K562 (cell line): ENCODE results near the gene CHRNE. TPM values are rescaled to one million over a fixed set of nuclear protein-coding genes. Genes with fewer than 3 reads are reported as not detected.

Experiments used
- CBX2 ChIP-seq: fragments of 200-600 bp; sonication (generic); IDR thresholded peaks from one replicate; pipeline ENCODE4 v1.6.1; 2012; ENCODE audit warnings: mild to moderate bottlenecking, low read length, inconsistent platforms; ENCODE audit not compliant: insufficient read depth, poor library complexity, severe bottlenecking
- CEBPB ChIP-seq: fragments of 450-650 bp; IDR thresholded peaks from 2 replicates; pipeline ENCODE4 v1.6.1; 2016; ENCODE audit warnings: missing genetic modification characterization, missing compliant biosample characterization
- CXXC5 ChIP-seq: fragments of 250-450 bp; sonication (Bioruptor Pico); IDR thresholded peaks from 2 replicates; pipeline ENCODE4 v1.8.0; 2022; ENCODE audit warnings: inconsistent platforms, mild to moderate bottlenecking, moderate library complexity
- EP400 ChIP-seq: fragments of 450-650 bp; IDR thresholded peaks from 2 replicates; pipeline ENCODE4 v1.6.1; 2017; ENCODE audit warnings: antibody characterized with exemption, mild to moderate bottlenecking, moderate library complexity
- GATA2 ChIP-seq: sonication (generic); formaldehyde crosslinking; IDR thresholded peaks from 2 replicates; pipeline ENCODE4 v1.4.0; 2020; ENCODE audit warnings: mild to moderate bottlenecking, missing genetic modification reagents
- HDAC1 ChIP-seq, 2 experiments: fragments of 450-650 bp; IDR thresholded peaks; 2 replicates each; pipeline ENCODE4 v1.6.1; 2016 to 2017; ENCODE audit warnings: inconsistent platforms in 1 of 2, mild to moderate bottlenecking in 1 of 2, moderate library complexity in 1 of 2
- HNRNPH1 ChIP-seq: fragments of 200-400 bp; formaldehyde crosslinking; optimal IDR thresholded peaks from 2 replicates; pipeline ENCODE3; 2017; ENCODE audit warnings: low read depth, mild to moderate bottlenecking, low read length, moderate library complexity
- MAZ ChIP-seq, 2 experiments: fragments of 450-650 bp in 1 of 2; sonication (generic) in 1 of 2; formaldehyde crosslinking; IDR thresholded peaks in 1 of 2; conservative IDR thresholded peaks in 1 of 2; 2 replicates each; pipeline versions ENCODE4 v1.4.0 to v1.5.0; 2020; ENCODE audit warnings: mild to moderate bottlenecking in 1 of 2, missing genetic modification reagents in 1 of 2
- MEIS2 ChIP-seq: fragments of 450-650 bp; IDR thresholded peaks from 2 replicates; pipeline ENCODE4 v1.6.1; 2014; ENCODE audit warnings: mild to moderate bottlenecking; ENCODE audit not compliant: partially characterized antibody
- TGIF2 ChIP-seq: sonication (generic); formaldehyde crosslinking; IDR thresholded peaks from 2 replicates; pipeline ENCODE4 v1.8.1; 2022; ENCODE audit warnings: mild to moderate bottlenecking, missing genetic modification reagents, moderate library complexity
- YY1 ChIP-seq, 3 experiments: IDR thresholded peaks; 2 replicates each; pipeline ENCODE4 v1.6.1; 2011; ENCODE audit warnings: low read length in 2 of 3, mild to moderate bottlenecking in 2 of 3, moderate library complexity in 2 of 3, borderline replicate concordance in 1 of 3, control low read depth in 1 of 3, low read depth in 1 of 3; ENCODE audit not compliant: insufficient read depth in 3 of 3, insufficient replicate concordance in 2 of 3, control insufficient read depth in 1 of 3, insufficient read length in 1 of 3; ENCODE audit errors: extremely low read depth in 1 of 3
- ZBED1 ChIP-seq: IDR thresholded peaks from 2 replicates; pipeline ENCODE4 v1.6.1; 2014
- ZBTB7A ChIP-seq: IDR thresholded peaks from 2 replicates; pipeline ENCODE4 v1.6.1; 2011; ENCODE audit warnings: low read depth, mild to moderate bottlenecking, low read length, moderate library complexity, borderline replicate concordance; ENCODE audit not compliant: control insufficient read depth
- polyA plus RNA-seq, 8 experiments: library from polyadenylated mRNA; depleted of rRNA in 4 of 8; stranded (reverse) in 5 of 8; unstranded in 3 of 8; fragments of >200 nt; fragmentation: Nextera tagmentation in 2 of 8; fragmentation: Illumina TruSeq in 1 of 8; extraction: Ambion mirVana in 2 of 8; extraction: Trizol in 1 of 8; gene quantifications; 2 replicates each; pipeline versions ENCODE4 v1.2.1 to v1.2.3, GENCODE V29; 2011 to 2014; ENCODE audit warnings: inconsistent platforms in 1 of 8, missing spikeins in 1 of 8
- total RNA-seq, 7 experiments: library from RNA; depleted of rRNA in 6 of 7; stranded (reverse); fragments of >200 nt in 6 of 7; fragmentation: Illumina TruSeq in 2 of 7; extraction: Trizol in 2 of 7; gene quantifications; 2 replicates each; pipeline versions ENCODE4 v1.2.1 to v1.2.3, GENCODE V29; 2011 to 2021; ENCODE audit warnings: low replicate concordance in 1 of 7
- TF ChIP-seq, protein P1 (sequence below), 2 experiments: IDR thresholded peaks; 2 replicates each; pipeline ENCODE4 v1.6.1; 2011; ENCODE audit warnings: borderline replicate concordance in 1 of 2, control low read depth in 1 of 2, low read depth in 1 of 2, low read length in 1 of 2, mild to moderate bottlenecking in 1 of 2, mixed read lengths in 1 of 2, moderate library complexity in 1 of 2; ENCODE audit not compliant: insufficient read depth in 1 of 2, insufficient read length in 1 of 2, poor library complexity in 1 of 2, severe bottlenecking in 1 of 2; ENCODE audit errors: extremely low read depth in 1 of 2
- TF ChIP-seq, protein P2 (sequence below): fragments of 250-450 bp; sonication (Bioruptor Pico); IDR thresholded peaks from 2 replicates; pipeline ENCODE4 v1.8.0; 2021; ENCODE audit warnings: moderate library complexity, mild to moderate bottlenecking, inconsistent platforms
- TF ChIP-seq, protein P3 (sequence below), 2 experiments: fragments of 450-650 bp in 1 of 2; sonication (generic) in 1 of 2; formaldehyde crosslinking in 1 of 2; IDR thresholded peaks in 1 of 2; conservative IDR thresholded peaks in 1 of 2; 2 replicates each; pipeline versions ENCODE4 v1.6.1 to v1.8.1; 2016 to 2023; ENCODE audit warnings: mild to moderate bottlenecking in 2 of 2, moderate library complexity in 2 of 2, inconsistent platforms in 1 of 2, missing genetic modification reagents in 1 of 2
- TF ChIP-seq, protein P4 (sequence below): sonication (generic); formaldehyde crosslinking; IDR thresholded peaks from 2 replicates; pipeline ENCODE4 v1.8.1; 2023; ENCODE audit warnings: mild to moderate bottlenecking, missing genetic modification reagents

Gene CHRNE
- total and polyA plus RNA-seq, 9 of the 15 experiments (the other 6 are each of a cell fraction or from before 2014, with no cell fraction given) = not detected

DNA sequence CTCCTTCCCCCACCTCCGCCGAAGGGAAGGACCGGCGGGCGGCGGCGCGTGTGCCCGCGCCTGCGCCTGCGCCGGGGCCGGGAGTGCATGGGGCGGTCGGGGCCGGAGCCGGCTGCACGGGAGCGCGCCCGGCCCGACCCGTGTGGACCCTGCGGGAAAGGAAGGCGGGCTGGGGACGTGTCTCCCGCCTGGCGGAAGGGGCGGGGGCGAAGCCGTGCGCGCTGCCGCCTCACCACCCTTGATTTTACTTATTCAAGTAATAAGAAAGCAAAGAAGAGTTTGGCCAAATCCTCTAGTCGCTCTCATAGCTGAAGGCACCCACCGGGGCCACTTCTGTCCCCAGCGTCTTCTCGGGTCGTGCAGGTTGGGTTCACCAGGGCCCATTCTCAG, 46.0 kb upstream of the CHRNE start (continued):
- TF ChIP-seq, protein P1, sequence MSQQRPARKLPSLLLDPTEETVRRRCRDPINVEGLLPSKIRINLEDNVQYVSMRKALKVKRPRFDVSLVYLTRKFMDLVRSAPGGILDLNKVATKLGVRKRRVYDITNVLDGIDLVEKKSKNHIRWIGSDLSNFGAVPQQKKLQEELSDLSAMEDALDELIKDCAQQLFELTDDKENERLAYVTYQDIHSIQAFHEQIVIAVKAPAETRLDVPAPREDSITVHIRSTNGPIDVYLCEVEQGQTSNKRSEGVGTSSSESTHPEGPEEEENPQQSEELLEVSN (IDR thresholded peaks at IDR 0.05; ENCODE audit: borderline replicate concordance in 1 of 2, extremely low read depth in 1 of 2, insufficient read depth in 1 of 2, insufficient read length in 1 of 2, low read depth in 1 of 2, low read length in 1 of 2, poor library complexity in 1 of 2, severe bottlenecking in 1 of 2) = peak; percentile 25 to 41
- TF ChIP-seq GATA2 (CRISPR knock-in tag) = no peak
- TF ChIP-seq MEIS2 = peak; percentile 70
- TF ChIP-seq, protein P2, sequence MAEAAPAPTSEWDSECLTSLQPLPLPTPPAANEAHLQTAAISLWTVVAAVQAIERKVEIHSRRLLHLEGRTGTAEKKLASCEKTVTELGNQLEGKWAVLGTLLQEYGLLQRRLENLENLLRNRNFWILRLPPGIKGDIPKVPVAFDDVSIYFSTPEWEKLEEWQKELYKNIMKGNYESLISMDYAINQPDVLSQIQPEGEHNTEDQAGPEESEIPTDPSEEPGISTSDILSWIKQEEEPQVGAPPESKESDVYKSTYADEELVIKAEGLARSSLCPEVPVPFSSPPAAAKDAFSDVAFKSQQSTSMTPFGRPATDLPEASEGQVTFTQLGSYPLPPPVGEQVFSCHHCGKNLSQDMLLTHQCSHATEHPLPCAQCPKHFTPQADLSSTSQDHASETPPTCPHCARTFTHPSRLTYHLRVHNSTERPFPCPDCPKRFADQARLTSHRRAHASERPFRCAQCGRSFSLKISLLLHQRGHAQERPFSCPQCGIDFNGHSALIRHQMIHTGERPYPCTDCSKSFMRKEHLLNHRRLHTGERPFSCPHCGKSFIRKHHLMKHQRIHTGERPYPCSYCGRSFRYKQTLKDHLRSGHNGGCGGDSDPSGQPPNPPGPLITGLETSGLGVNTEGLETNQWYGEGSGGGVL = no peak
- TF ChIP-seq CEBPB (tag) = peak; percentile 5
- no peak for TF ChIP-seq HNRNPH1
- no peak for TF ChIP-seq HDAC1 (IDR thresholded peaks at IDR 0.05)
- TF ChIP-seq, protein P3, sequence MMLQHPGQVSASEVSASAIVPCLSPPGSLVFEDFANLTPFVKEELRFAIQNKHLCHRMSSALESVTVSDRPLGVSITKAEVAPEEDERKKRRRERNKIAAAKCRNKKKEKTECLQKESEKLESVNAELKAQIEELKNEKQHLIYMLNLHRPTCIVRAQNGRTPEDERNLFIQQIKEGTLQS (IDR thresholded peaks at IDR 0.05) = 0 out of 2 replicates have a peak, but pooled peaks have one; percentile 4
- TF ChIP-seq, protein P3 (CRISPR knock-in tag; conservative IDR thresholded peaks at IDR 0.05) = no peak
- TF ChIP-seq YY1 (IDR thresholded peaks at IDR 0.05; ENCODE audit: borderline replicate concordance in 1 of 3, control insufficient read depth in 1 of 3, extremely low read depth in 1 of 3, insufficient read depth in 3 of 3, insufficient read length in 1 of 3, insufficient replicate concordance in 2 of 3, low read depth in 1 of 3, low read length in 2 of 3) = peak in 1 of 3 experiments; percentile 2
- 0 out of 2 replicates have a peak, but pooled peaks have one; percentile 2 for TF ChIP-seq EP400
- peak; percentile 63 for TF ChIP-seq CXXC5 (CRISPR knock-in tag)
- TF ChIP-seq ZBTB7A = peak; percentile 67; the same call in 1 of the 2 replicates
- TF ChIP-seq TGIF2 = no peak
- TF ChIP-seq, protein P4, sequence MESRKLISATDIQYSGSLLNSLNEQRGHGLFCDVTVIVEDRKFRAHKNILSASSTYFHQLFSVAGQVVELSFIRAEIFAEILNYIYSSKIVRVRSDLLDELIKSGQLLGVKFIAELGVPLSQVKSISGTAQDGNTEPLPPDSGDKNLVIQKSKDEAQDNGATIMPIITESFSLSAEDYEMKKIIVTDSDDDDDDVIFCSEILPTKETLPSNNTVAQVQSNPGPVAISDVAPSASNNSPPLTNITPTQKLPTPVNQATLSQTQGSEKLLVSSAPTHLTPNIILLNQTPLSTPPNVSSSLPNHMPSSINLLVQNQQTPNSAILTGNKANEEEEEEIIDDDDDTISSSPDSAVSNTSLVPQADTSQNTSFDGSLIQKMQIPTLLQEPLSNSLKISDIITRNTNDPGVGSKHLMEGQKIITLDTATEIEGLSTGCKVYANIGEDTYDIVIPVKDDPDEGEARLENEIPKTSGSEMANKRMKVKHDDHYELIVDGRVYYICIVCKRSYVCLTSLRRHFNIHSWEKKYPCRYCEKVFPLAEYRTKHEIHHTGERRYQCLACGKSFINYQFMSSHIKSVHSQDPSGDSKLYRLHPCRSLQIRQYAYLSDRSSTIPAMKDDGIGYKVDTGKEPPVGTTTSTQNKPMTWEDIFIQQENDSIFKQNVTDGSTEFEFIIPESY (CRISPR knock-in tag) = no peak
- no peak for TF ChIP-seq CBX2
- TF ChIP-seq MAZ (CRISPR knock-in tag; conservative IDR thresholded peaks at IDR 0.05 in 1 of 2, IDR thresholded peaks at IDR 0.05 in 1 of 2) = peak in 1 of 2 experiments; percentile 2; a peak in 1 of 4 replicates
- no peak for TF ChIP-seq ZBED1
